CD4-positive, alpha-beta T cell treated with Interleukin-2 at 100 ng/mL for 4 hours (primary cell): ENCODE measurements around the gene PPP3CA.
A peak's percentile ranks its signal among the peaks of the same experiment; 100 is the strongest.

Experiments
- DNase-seq: peaks from one replicate; pipeline ENCODE4 v3.0.0-alpha.2; 2020; ENCODE audit warnings: low spot score

PPP3CA gene

GRCh38 chr4:101347267-101347556 lies at the start of gene PPP3CA:
Gene PPP3CA (minus strand): TSS chr4:101347526.
- no peak for DNase-seq

GRCh38 chr4:101393256-101393655 lies 45.9 kb upstream of the PPP3CA start:
- DNase-seq: no peak

GRCh38 chr4:101370663-101371210 lies 23.4 kb upstream of the PPP3CA start:
- no peak for DNase-seq

- DNase-seq: no peak
Observed at GRCh38 chr4:101367201-101367600, 19.9 kb upstream of the PPP3CA start.

- DNase-seq: no peak
Observed at GRCh38 chr4:101366331-101366730, 19.0 kb upstream of the PPP3CA start.

- DNase-seq: no peak
Observed at GRCh38 chr4:101357751-101358150, 10.4 kb upstream of the PPP3CA start.

DNA sequence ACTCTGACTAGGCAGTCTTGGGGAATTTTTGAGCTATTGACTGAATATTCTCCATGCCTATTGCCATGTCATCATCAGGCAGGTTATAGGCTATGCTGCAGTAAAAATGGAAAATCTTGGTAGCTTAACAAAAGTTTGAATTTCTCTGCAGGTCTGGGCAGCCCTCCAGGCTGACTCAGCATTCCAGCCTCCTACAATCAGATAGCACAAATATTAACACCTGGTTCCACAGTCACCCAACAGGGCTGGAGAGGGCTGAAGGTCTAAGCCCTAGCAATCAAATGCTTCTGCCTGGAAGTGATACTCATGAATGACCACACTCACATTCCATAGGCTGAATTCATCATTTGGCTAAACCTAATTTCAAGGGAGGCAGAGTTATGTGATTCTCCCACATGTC lies 9.6 kb upstream of the PPP3CA start:
- no peak for DNase-seq

DNA sequence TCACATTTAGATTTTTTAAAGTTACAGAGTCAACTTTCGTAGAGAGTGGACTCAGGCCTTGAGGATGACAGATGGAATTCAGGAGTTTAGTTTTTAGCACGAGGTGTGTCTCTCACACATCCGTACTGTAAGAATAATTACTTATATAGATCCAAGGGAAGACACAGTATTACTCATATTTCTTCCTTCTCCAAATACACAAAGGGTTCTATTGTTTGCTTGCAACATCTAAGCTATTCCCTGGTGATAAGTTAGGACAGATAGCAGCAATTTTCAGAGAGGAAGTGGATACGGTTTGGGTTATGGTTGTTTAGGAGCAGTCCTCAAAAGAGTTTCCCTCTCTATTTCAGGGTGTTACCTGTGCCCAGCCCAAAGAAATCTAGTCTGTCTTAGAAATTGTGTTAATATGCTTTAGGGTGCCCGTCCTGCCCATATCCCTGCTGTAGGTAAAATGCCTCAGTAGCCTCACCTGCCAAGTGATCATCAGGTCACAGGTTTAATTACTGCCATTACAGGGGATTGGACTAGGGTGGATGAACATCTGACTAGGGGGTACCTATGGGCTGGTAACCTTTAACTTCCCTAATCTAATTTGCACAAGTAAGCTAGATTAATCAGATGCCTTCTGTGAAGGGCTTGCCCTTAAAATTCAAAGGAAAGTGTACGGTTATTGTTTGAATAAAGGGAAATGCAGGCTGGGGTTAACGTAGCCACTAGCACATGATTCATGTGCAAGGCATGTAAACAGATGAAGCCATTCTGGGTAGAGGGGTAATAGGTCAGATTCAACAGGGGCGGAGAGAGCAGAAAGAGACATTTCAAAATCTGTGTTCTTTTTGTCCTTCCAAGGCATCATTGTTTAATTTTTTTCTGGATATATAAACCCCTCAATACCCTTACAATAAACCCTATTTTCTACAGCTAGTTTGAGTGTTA lies 8.7 kb upstream of the PPP3CA start:
- DNase-seq: no peak

DNA sequence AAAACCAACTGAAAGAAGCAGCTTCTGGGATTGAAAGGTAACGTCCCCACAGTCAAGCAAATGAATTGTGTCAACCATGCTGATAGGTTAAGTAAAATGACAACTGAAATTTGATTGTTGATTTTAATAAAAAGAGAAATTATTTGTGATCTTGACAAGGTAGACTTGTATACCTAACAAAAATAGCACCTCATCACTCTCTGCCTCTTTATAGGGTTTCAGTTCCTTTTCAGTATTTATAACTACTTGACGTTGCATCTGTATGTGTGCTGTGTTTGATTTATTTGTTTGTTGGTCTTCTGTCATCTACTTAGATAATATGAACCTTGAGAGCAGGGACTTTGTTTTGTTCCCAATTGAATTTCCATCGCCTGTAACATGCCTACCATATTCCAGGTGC lies 7.9 kb upstream of the PPP3CA start:
- DNase-seq: no peak

GRCh38 chr4:101349801-101350064 lies 2.4 kb upstream of the PPP3CA start:
- DNase-seq: no peak

- DNase-seq: no peak
Observed at GRCh38 chr4:101348995-101349800, 1.9 kb upstream of the PPP3CA start.

- no peak for DNase-seq
Observed at GRCh38 chr4:101348367-101348827, 1.1 kb upstream of the PPP3CA start.

DNA sequence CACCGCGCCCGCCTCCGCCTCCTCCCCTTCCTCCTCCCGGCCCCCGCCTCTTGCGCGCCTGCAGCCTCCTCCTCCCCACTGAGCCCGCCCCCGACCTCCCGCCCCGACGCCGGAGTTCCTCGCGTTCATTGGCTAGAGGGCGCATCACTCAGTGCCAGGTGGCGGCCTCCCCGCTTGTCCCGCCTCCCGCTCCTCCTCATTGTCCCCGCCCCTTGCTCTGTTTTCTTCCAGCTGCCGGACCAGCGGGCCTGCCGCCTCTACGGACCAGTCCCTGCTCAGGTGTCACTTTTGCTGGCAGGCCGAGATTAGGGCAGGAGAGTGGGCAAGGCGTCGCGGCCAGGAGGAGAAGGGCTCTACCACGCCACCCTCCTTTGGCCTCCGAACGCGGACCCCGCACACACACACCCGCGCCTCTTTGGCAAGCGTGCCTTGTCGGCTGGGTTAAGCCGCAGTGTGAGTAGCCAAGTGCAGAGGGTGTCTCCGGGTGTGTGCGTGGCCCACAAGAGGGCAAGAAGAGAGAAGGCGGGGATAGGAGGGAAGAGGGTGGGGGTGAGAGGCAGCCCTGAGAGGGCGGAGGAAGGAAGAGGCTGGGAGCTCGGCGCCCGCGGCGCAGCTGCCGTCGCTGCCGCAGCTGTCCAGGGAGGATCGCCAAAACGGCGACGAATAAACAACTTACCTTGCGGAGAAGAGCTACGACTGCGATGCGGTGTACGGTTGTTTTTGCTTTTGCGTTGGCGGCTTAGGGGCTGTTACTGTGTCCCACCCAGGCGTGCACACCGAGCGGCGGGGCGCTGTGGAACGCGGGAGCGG lies 436 bp upstream of the PPP3CA start:
- DNase-seq: peak; percentile 100

- DNase-seq: peak; percentile 63
Observed at GRCh38 chr4:101346351-101347266, 717 bp downstream of the PPP3CA start.

DNA sequence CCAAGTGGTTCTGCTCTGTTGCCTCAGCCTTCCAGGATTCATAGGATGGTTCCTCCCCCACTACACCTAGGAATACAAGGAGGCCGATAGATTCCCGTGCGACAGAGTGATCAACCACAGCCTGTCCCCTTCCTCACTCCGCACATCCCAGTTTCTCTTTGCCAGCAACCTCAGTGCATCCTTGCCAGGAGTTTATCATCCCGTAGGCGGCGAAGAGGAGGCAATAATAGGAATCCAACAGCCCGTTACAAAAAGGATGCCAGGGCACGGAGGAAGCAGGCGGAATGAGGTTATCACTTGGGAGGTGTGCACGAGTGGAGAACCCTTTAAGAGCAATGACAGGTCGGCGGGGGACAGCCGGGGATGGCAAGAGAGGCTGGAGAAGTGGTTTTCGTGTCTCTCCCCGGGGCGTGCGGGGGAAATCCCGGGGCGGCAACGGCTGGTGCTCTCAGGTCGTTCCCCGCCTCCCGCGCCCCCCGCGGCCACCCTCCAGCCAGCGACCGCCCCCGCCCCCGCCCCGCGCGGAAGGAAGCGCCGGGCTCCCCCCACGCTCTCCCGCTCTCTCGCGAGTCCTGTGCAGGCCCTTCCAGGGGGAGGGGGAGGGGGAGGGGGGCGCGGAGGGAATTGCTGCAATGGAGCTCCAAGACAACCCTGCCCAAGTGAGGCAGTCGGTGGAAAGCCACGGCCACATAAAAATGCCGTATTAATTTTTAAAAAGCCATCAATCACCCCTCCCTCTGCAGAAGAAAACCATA lies 1.6 kb downstream of the PPP3CA start:
- DNase-seq: peak; percentile 56

GRCh38 chr4:101345271-101345595 lies 2.1 kb downstream of the PPP3CA start:
- DNase-seq: no peak

GRCh38 chr4:101339332-101339731 lies 8.0 kb downstream of the PPP3CA start:
- no peak for DNase-seq

- DNase-seq: peak; percentile 8
Observed at GRCh38 chr4:101337688-101338087, 9.6 kb downstream of the PPP3CA start.

- peak; percentile 6 for DNase-seq
Observed at GRCh38 chr4:101334963-101335572, 12.3 kb downstream of the PPP3CA start.

DNA sequence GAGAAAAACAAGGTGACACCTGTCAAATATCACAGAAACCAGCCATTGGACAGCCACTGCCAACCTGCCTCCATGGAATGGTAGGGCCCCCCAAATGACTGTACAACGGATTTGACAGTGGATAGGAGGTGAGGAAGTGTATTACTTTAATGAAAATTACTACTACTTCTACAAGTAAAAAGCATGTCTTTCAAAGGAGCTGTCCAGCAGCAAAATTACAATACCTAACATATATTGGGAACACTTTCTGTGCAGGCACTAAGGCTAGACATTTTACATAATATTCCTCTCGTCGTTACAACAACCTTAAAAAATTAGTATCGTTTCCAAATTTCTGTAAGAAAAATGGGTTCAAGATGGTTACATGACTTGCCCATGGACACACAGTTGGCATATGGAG lies 14.9 kb downstream of the PPP3CA start:
- no peak for DNase-seq
